Measurements from ENCODE around the gene GLIS1.

GLIS1 gene

GRCh38 chr1:53589043-53589887 lies 149.7 kb downstream of the GLIS1 start:
- peak; percentile 33 for DNase-seq

GRCh38 chr1:53588053-53588779 lies 150.7 kb downstream of the GLIS1 start:
- peak; percentile 32 for DNase-seq

DNA sequence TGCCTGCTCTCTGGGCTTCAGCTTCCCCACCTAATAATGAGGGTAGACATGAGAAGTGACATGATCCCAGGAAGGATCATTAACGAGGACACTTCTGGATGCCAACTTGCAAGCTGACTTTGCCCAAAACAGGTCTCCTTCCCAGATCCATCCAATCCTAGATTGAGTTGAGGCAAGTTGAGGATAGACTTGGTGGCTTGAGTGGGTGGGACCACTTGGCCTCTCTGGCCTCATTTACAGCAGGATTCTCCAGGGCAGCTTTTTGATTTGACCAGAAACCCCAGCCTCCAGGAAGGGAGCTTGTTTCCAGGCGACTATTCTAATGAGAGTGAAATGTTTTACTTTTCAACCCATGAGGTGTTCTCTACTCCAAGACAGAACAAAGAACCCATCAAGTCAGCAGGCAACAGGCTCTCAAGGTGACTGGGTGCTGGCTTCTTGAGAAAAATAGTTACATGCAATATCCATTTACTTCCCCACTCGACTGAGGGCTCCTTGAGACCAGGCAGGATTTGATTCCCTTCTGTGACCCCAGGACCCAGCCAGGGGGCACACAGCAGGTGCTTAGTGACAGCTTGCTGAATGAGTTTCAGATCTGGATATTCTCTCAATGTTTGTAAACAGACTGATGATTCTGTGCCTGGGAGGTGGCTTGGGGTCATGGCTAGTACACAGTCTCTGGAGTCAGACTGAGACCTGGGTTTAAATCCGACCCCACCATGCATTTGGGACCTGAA lies 151.5 kb downstream of the GLIS1 start:
- DNase-seq = peak; percentile 35

GRCh38 chr1:53586765-53587164 lies 152.2 kb downstream of the GLIS1 start:
- DNase-seq = peak; percentile 38

GRCh38 chr1:53585565-53585964 lies 153.4 kb downstream of the GLIS1 start:
- DNase-seq = peak; percentile 53

DNA sequence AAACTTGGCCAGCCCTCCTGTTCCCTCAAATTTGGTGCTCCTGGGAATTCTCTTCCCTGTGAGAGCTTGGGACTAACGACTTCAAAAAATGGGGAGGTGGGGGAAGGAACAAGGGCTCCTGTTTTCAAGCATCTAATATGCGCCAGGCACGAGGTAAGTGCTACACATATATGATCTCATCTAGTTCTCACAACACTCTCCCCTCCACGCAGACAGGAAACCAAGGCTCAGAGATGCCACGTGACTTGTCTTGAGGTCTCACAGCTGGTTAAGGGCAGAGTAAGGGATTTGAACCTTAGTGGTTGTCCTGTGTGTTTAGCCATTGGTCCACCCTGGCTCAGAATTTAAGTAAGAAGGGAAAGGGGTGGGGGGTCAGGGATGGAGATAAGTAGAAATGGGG lies 153.8 kb downstream of the GLIS1 start:
- DNase-seq = peak; percentile 63

GRCh38 chr1:53584777-53585107 lies 154.2 kb downstream of the GLIS1 start:
- DNase-seq = no peak

GRCh38 chr1:53583868-53584776 lies 154.8 kb downstream of the GLIS1 start:
- peak; percentile 51 for DNase-seq

GRCh38 chr1:53583021-53583867 lies 155.7 kb downstream of the GLIS1 start:
- no peak for DNase-seq

GRCh38 chr1:53582211-53583020 lies 156.5 kb downstream of the GLIS1 start:
- no peak for DNase-seq

DNA sequence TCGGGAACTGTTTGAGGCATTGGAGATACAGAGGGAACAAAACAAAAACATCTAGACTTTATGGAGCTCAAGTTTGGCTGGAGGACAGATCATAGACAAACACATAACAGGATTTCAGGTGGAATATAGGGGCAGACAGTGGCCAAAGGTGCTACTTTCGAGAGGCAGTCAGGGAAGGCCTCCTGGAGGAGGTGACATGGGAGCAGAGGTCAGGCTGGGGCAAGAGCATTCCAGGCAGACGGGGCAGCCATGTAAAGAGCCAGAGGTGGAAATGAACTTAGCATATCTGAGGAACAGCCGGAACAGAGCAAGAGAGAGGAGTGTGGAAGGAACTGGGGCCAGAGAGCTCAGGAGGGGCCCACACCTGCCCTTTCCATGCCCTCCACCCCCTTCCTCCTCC lies 157.5 kb downstream of the GLIS1 start:
- DNase-seq = no peak

- no peak for DNase-seq
Measured at GRCh38 chr1:53580739-53581475, 158.1 kb downstream of the GLIS1 start.

DNA sequence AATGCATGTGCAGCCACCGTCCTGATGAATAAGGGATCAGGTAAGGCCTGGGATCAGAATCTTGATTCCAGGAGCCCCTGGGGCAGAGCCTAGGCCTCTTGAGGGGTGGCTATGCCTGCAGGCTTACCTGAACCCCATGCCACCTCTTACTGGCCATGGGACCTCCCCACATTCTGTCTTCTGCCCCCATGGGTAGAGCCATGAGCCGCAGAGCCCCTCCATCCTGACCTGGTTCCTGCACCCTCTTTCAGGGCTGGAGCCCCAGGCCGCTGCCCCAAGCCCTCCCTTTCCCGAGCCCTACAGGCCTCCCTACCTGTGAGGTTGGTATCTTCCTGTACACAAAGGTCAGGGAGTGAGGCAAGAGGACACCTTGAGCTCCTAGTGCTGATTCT lies 159.0 kb downstream of the GLIS1 start:
- DNase-seq = no peak

DNA sequence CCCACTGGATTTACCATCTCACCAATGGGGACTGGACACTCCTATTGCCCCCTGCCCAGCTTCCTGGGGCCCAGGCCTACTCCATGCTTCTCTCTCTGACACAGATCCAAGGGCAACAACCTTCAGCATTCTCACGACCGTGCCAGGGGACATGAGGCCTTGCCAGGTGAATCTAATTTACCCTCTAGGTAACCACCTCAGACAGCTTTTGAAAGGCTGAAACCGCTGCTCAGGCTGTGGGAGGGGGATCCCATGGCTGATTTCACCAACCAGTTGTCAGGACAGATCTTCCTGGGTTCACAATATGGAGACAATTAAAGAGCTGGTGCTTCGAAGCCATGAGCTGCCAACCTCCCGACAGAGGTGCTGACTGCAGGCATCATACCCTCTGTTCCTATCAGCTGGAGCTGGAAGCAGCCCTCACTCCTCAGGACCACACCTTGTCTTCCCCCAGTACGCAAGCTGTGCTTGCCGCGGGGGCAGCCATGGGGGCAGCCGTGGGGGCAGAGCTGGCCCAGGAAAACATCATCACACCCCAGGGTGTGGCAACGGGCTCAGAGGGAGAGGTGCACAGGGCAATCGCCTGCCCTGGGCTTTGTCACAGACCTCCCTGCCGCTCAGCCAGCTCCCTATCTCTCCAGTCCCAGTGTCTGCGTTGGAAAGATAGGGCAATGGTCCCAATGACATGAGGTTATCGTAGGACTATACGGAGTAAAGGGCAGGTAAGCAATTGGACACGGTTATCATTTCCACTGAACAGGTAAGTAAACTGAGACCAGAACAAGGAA lies 159.5 kb downstream of the GLIS1 start:
- no peak for DNase-seq

GRCh38 chr1:53578358-53578757 lies 160.6 kb downstream of the GLIS1 start:
- DNase-seq = no peak

- DNase-seq = no peak
Measured at GRCh38 chr1:53577761-53578100, 161.2 kb downstream of the GLIS1 start.

DNA sequence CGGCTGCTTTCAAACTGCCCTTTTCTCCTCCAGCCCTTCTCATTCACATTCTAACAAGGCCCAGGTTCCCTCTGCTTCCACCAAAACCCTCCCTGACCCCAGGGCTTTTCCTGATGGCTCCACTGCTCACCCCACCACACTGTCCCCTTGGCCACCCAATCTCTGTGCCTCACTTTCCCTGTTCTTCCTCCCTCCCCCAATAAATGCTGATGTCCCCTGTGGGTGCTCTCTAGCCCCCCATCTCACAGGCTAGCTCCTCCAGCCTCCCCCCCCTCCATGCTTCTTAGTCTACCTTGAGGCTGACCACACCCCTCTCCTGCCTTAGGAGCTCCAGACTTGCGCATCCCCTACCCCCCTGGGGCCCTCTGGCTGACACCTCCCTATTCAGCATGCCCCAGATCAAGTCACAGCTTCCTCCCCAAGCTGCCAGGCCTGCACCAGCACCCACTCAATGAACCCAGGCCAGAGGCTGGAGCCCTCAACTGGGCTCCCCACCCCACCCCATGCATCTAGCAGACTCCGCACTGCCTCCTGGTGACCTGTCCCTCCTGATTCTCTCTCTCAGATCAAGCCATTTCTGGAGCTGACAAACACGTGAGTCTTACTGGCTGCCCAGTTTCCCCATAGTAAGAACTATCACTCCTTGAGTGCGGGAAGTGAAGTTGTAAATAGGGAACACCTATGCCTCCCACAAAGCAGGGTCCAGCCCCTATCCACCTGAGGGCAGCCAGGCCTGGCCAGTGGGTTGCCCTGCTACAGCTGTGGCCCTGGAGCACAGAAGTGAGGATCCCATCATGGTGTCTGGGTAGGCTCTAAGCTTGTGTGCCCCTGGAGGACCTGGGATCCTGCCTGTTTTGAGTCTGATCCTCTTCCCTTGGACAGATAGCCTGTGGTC lies 161.9 kb downstream of the GLIS1 start:
- DNase-seq = no peak

GRCh38 chr1:53576381-53576801 lies 162.6 kb downstream of the GLIS1 start:
- DNase-seq = no peak

All from activated CD8-positive, alpha-beta memory T cell treated with anti-CD3 and anti-CD28 coated beads for 24 hours (primary cell).